Adrenal gland (tissue), 12 donors: ENCODE data around the gene HOXA3. TPM values are rescaled to one million over a fixed set of nuclear protein-coding genes. Genes with fewer than 3 reads are reported as not detected.

Source experiments
- DNase-seq, 7 donors: peaks; one replicate each; pipeline ENCODE4 v3.0.0-alpha.2; 2019 to 2020
- H3K27ac ChIP-seq, 5 donors: fragments of 200-600 bp; sonication (generic) in 4 of 5; 1 replicate in 3 of 5; 2 replicates in 2 of 5; pipeline versions ENCODE4 v1.5.1 to v1.8.0; 2016 to 2020; ENCODE audit warnings: mild to moderate bottlenecking in 1 of 5
- H3K27me3 ChIP-seq: fragments of 200-600 bp; 2 replicates; pipeline ENCODE4 v1.8.0; 2021
- H3K36me3 ChIP-seq, 2 donors: fragments of 200-600 bp; replicated peaks in 1 of 2; 1 replicate in 1 of 2; 2 replicates in 1 of 2; pipeline versions ENCODE4 v1.5.1 to v1.8.0; 2018 to 2022
- H3K4me1 ChIP-seq, 2 donors: fragments of 200-600 bp; replicated peaks in 1 of 2; 1 replicate in 1 of 2; 2 replicates in 1 of 2; pipeline versions ENCODE4 v1.5.1 to v1.8.0; 2018 to 2021
- H3K4me3 ChIP-seq, 4 donors: fragments of 200-600 bp; sonication (generic) in 3 of 4; one replicate each; pipeline ENCODE4 v1.5.1; 2016 to 2018
- H3K9me3 ChIP-seq, 3 donors: fragments of 200-600 bp; sonication (generic) in 1 of 3; replicated peaks in 1 of 3; 1 replicate in 2 of 3; 2 replicates in 1 of 3; pipeline versions ENCODE4 v1.5.1 to v1.8.0; 2016 to 2021
- CTCF ChIP-seq, 6 experiments: fragments of 450-650 bp in 4 of 6; fragments of 200-600 bp in 2 of 6; sonication (generic) in 1 of 6; IDR thresholded peaks; 1 replicate in 5 of 6; 2 replicates in 1 of 6; pipeline versions ENCODE4 v1.5.1 to v1.8.0; 2016 to 2021; ENCODE audit warnings: antibody characterized with exemption in 6 of 6, mild to moderate bottlenecking in 2 of 6, moderate library complexity in 1 of 6
- POLR2A ChIP-seq, 2 donors: fragments of 450-650 bp; IDR thresholded peaks; one replicate each; pipeline ENCODE4 v1.6.1; 2017; ENCODE audit warnings: antibody characterized with exemption in 2 of 2, mild to moderate bottlenecking in 2 of 2, moderate library complexity in 1 of 2
- WGBS, 4 donors: extraction: QIAGEN DNeasy Blood & Tissue Kit in 2 of 4; methylation state at CpG; one replicate each; pipeline versions ENCODE4 v1.1.5 to v1.1.7; 2013 to 2017; 5-methylcytosine and 5-hydroxymethylcytosine counted together
- intact Hi-C, 2 donors: fragments of 100-400 bp; cut with DNase I; formaldehyde crosslinking; loops; one replicate each; pipeline versions ENCODE4 v1.14.1 to v1.15.0; 2022 to 2023
- polyA plus RNA-seq, 3 donors: library from polyadenylated mRNA; stranded (reverse); fragments of 200-250 nt in 2 of 3; fragments of 350-450 nt in 1 of 3; fragmentation: Illumina TruSeq in 1 of 3; extraction: RNeasy Lipid Tissue Mini Kit (QIAGEN cat#74804) in 1 of 3; gene quantifications; one replicate each; pipeline ENCODE4 v1.2.3, GENCODE V29; 2013 to 2014
- total RNA-seq, 9 donors: library from RNA; depleted of rRNA in 4 of 9; stranded (reverse); fragments of >200 nt in 4 of 9; fragments of 120-200 nt in 1 of 9; fragmentation: NEBNext Ultra II Directional in 1 of 9; extraction: Animal tissue kit (Norgen Biotek cat#: 25700) in 1 of 9; gene quantifications; one replicate each; pipeline versions ENCODE4 v1.1.0 to v1.2.4, GENCODE V29; 2013 to 2023
- donor health status: healthy with polysubstance abuse.
- donor health status: Bipolar disorder and iron deficiency.
- donor health status: DM: yes; HTN: yes; CAD: no.
- donor health status: DM: no; HTN: no; CAD: no.
- donor health status: DM: no; HTN: no; CAD: no.
- donor health status: DM: yes; HTN: yes; CAD: no.

The HOXA3 gene
- total and polyA plus RNA-seq, 12 donors = 1.0 to 32.7 (median 3.8) TPM

DNA sequence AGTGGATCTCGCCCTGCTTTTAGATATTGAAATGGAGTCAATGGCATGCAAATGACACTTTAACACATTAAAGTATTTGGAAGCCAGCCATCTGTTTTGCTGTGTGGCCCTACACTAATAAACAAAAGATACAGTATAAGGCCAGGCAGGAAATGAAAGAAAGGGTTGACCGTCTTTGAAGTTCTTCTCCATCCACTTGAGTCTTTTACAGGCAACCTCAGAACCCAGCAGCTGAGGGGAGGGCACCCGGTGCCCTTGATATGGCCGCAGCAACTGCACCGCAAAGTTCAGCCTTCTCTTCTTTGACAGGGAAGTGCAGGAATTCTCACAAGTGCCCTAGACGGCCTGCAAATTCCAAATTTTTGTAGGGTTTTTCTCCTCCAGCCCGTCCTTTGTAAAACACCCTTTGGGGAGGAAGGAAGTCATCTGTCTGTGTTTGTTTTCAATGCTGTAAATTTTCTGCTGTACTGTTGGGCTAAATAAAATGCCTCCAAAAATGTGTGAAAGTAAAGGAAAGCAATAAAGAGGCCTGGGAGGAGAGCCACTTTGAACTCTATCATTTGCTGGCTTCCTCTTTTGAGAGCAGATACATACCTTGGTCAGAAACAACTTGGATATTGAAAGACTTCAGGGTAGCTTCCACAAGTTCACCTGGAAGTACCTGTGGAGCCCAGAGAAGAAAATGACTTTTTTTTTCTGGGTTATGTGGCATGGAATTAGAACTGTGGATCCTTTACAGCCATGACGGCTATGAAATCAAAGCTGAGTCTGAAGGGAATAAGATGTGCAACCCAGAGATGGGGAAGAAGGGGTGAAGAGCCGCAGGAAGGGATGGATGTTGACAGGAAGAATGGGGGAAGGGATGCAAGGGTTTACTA, 60.2 kb downstream of the HOXA3 start:
- no peak for DNase-seq
- Histone ChIP-seq H3K9me3 (no peaks in the 10 kb centered on the region), H3K4me1 (peaks cover 2 to 9% of the 10 kb centered on the region in 2 donors), H3K36me3 (no peaks in the 10 kb centered on the region), H3K27me3 (peaks cover 14% of the 10 kb centered on the region), H3K4me3 (no peak overlapping the region), H3K27ac (no peak overlapping the region)
- TF ChIP-seq POLR2A (IDR thresholded peaks at IDR 0.05) (no peak), CTCF (IDR thresholded peaks at IDR 0.05) (no peak)
- WGBS, 4 donors = 62 to 73% (median 69%) methylated on average over 9 of the region's 9 CpGs
- intact Hi-C loops = loop anchor here in 1 of 2 donors (10.0 kb wide), 1 partner anchor 227 kb away; the partner anchor contains the start of gene SKAP2

DNA sequence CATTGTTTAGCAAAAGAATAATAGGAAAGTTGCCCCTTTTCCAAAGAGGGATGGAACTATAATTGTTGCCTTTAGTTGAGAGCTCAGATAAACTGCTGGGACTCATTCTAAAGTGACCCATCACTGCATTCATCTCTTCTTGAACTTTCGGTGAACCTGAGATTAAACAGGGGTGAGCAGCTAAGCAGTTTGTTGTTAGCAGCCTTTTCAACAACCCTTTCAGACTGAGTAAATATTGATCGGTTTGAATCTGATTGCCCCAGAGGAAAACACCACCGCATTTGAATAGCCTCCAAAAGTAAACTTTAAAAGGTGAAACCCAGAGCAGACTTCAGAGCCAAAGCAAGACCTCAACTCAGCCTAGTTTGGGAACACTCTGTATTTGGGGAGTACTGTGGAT, 61.3 kb downstream of the HOXA3 start:
- TF ChIP-seq POLR2A (IDR thresholded peaks at IDR 0.05) (no peak), CTCF (IDR thresholded peaks at IDR 0.05) (no peak)
- intact Hi-C loops = loop anchor here in 1 of 2 donors (10.0 kb wide), 1 partner anchor 226 kb away; the partner anchor contains the start of gene SKAP2
- 48 to 75% (median 66%) methylated on average over 3 of the region's 3 CpGs for WGBS, 4 donors
- Histone ChIP-seq H3K9me3 (no peaks in the 10 kb centered on the region), H3K27me3 (peaks cover 15% of the 10 kb centered on the region), H3K4me1 (peaks cover 0 to 5% of the 10 kb centered on the region in 2 donors), H3K36me3 (no peaks in the 10 kb centered on the region), H3K27ac (no peak overlapping the region), H3K4me3 (no peak overlapping the region)
- no peak for DNase-seq

DNA sequence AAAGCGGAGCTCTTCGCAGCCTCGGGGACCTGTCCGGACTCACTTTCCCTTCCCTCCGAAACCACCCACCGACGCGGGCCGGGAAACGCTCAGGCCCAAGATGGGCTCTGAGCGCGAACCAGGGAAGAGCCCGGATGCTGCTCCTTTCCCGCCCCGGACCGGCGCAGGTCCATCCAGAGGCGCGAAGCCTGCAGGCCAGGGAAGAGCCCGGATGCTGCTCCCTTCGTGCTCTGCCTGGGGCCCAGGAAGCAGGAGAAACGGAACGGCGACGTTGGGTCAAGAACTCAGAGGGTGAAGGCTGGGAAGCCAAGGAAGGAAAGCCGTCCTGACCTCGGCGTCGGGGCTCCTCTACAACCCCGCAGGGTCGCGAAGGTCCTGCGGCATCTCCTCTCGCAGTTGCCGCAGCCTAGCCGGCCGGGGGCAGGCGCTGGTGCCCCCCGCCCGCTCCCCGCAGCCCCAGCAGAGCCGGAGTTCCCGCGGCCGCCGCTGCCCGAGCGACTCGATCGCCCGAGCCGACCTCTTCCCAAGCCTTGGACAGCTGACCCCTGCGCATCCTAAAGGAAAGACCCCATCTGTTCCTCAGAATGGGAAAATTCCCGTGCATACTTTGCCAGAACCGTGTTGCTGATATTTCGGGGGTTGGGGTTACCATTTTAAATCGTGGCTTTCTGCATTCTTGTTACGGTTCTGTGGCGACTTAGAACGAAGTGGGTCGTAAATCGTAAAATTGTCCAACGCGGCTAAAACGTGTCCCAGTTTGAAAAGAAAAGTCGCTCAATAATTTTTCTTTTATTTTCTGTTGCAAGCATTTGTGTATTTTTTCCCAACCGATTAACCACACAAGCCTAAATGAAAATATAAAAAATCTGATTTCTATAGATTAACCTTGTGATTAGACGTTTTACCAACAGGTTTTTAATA, 64.1 kb downstream of the HOXA3 start:
- peaks cover 15% of the 10 kb centered on the region for H3K27me3 ChIP-seq
- intact Hi-C loops = no loop called here
- peak overlapping the region in 1 of 4 donors; percentile 14 for H3K4me3 ChIP-seq

More for the DNA sequence above, 64.1 kb downstream of the HOXA3 start:
- WGBS, 4 donors = 33 to 50% (median 43%) methylated on average over 27 to 68 of the region's 68 CpGs
- H3K4me1 ChIP-seq = no peaks in the 10 kb centered on the region
- H3K9me3 ChIP-seq = no peaks in the 10 kb centered on the region
- H3K36me3 ChIP-seq = no peaks in the 10 kb centered on the region
- H3K27ac ChIP-seq = no peak overlapping the region
- no peak for DNase-seq
- no peak for TF ChIP-seq POLR2A (IDR thresholded peaks at IDR 0.05)
- TF ChIP-seq CTCF (IDR thresholded peaks at IDR 0.05) = no peak
